K562 (cell line): ENCODE data around the gene FHIT. TPM values are rescaled to one million over a fixed set of nuclear protein-coding genes. Genes with fewer than 3 reads are reported as not detected.

Experiments used
- ATAC-seq: fragments of 200-7000 bp; cut with Tn5 transposase; 3 replicates; pipeline ENCODE4 v1.9.1; 2020; ENCODE audit warnings: moderate library complexity
- BruUV-seq: library from RNA; stranded (reverse); fragments of 400-500 nt; replicated peaks from 2 replicates; lab custom pipeline; 2021; lab: Mats Ljungman, UMichigan
- CTCF ChIA-PET: fragments of 300-600 bp; formaldehyde crosslinking; extraction: SDS; loops from one replicate; lab custom pipeline; 2021; ENCODE audit warnings: low intra/inter-chr PET ratio; lab: Yijun Ruan, JAX
- POLR2A ChIA-PET: fragments of 300-600, 350-650 bp; sonication (Branson Sonifier 250); formaldehyde crosslinking; extraction: SDS; loops from one replicate; lab custom pipeline; 2021; ENCODE audit warnings: antibody characterized with exemption, inconsistent platforms; lab: Yijun Ruan, JAX
- DNase-seq, 4 experiments: peaks; one replicate each; pipeline versions ENCODE4 v3.0.0 to v3.0.0-alpha.2; 2011 to 2018; ENCODE audit warnings: low spot score in 3 of 4, mixed read lengths in 3 of 4; ENCODE audit errors: extremely low read depth in 1 of 4
- FAIRE-seq: peaks from 2 replicates; lab custom pipeline; 2011; peaks lifted over from hg19 to GRCh38; lab: Jason Lieb, UNC
- H2AFZ ChIP-seq: 2 replicates; pipeline ENCODE4 v1.6.0; 2011; ENCODE audit warnings: low read depth, low read length, control low read depth, inconsistent platforms
- H3K27ac ChIP-seq: fragments of 200-600 bp; 3 replicates; pipeline ENCODE4 v1.8.0; 2011; ENCODE audit warnings: low read depth, mild to moderate bottlenecking, control low read depth, inconsistent platforms, low read length, moderate library complexity, mixed read lengths; ENCODE audit errors: extremely low read depth
- H3K27me3 ChIP-seq, 2 experiments: fragments of 300-600 bp in 1 of 2; 2 replicates in 1 of 2; 3 replicates in 1 of 2; pipeline versions ENCODE4 v1.6.0 to v1.8.0; 2011; ENCODE audit warnings: inconsistent platforms in 2 of 2, low read length in 2 of 2, mild to moderate bottlenecking in 1 of 2, mixed read lengths in 1 of 2, moderate library complexity in 1 of 2; ENCODE audit not compliant: control insufficient read depth in 2 of 2, insufficient read depth in 2 of 2
- H3K36me3 ChIP-seq: fragments of 300-600 bp; 3 replicates; pipeline ENCODE4 v1.8.0; 2011; ENCODE audit warnings: mild to moderate bottlenecking, low read length, inconsistent platforms; ENCODE audit not compliant: control insufficient read depth, insufficient read depth
- H3K4me1 ChIP-seq, 2 experiments: fragments of 200-600 bp in 1 of 2; replicated peaks in 1 of 2; 2 replicates in 1 of 2; 3 replicates in 1 of 2; pipeline versions ENCODE4 v1.5.1 to v1.8.0; 2011; ENCODE audit warnings: inconsistent platforms in 2 of 2, low read length in 2 of 2, mild to moderate bottlenecking in 1 of 2, mixed read lengths in 1 of 2, moderate library complexity in 1 of 2; ENCODE audit not compliant: control insufficient read depth in 2 of 2, insufficient read depth in 2 of 2
- H3K4me2 ChIP-seq: 2 replicates; pipeline ENCODE4 v1.6.1; 2011; ENCODE audit warnings: low read length, control low read depth, inconsistent platforms, mixed read lengths; ENCODE audit not compliant: insufficient read depth
- H3K4me3 ChIP-seq: fragments of 200-600 bp; sonication (generic), shearing (Covaris generic); 2 replicates; pipeline ENCODE4 v1.5.1; 2016; ENCODE audit warnings: control low read depth, inconsistent platforms
- H3K79me2 ChIP-seq: fragments of 200-600 bp; 3 replicates; pipeline ENCODE4 v1.8.0; 2011; ENCODE audit warnings: low read length, inconsistent platforms; ENCODE audit not compliant: control insufficient read depth, insufficient read depth
- H3K9ac ChIP-seq, 2 experiments: 2 replicates each; pipeline versions ENCODE4 v1.6.0 to v1.6.1; 2011; ENCODE audit warnings: low read depth in 2 of 2, low read length in 2 of 2, control low read depth in 1 of 2, inconsistent platforms in 1 of 2, mild to moderate bottlenecking in 1 of 2, mixed read lengths in 1 of 2; ENCODE audit not compliant: insufficient read depth in 1 of 2
- H3K9me1 ChIP-seq: one replicate; pipeline ENCODE4 v1.6.0; 2011; ENCODE audit warnings: inconsistent platforms, mild to moderate bottlenecking, low read length, moderate library complexity; ENCODE audit not compliant: control insufficient read depth, insufficient read depth
- H3K9me3 ChIP-seq: replicated peaks from 2 replicates; pipeline ENCODE4 v1.5.1; 2011; ENCODE audit warnings: low read depth, low read length, inconsistent platforms; ENCODE audit not compliant: control insufficient read depth, insufficient read depth
- H4K20me1 ChIP-seq: replicated peaks from 2 replicates; pipeline ENCODE4 v1.6.1; 2011; ENCODE audit warnings: low read length, inconsistent platforms, mixed read lengths; ENCODE audit not compliant: control insufficient read depth, insufficient read depth
- ARNT ChIP-seq, 2 experiments: fragments of 450-650 bp; IDR thresholded peaks; 2 replicates each; pipeline ENCODE4 v1.6.1; 2016; ENCODE audit warnings: mild to moderate bottlenecking in 1 of 2
- ATF1 ChIP-seq, 2 experiments: fragments of 450-650 bp in 1 of 2; IDR thresholded peaks; 2 replicates each; pipeline ENCODE4 v1.6.1; 2016; ENCODE audit warnings: missing compliant biosample characterization in 1 of 2, missing genetic modification characterization in 1 of 2
- ATF3 ChIP-seq, 2 experiments: fragments of 450-650 bp in 1 of 2; sonication (generic) in 1 of 2; formaldehyde crosslinking in 1 of 2; IDR thresholded peaks in 1 of 2; conservative IDR thresholded peaks in 1 of 2; 2 replicates each; pipeline versions ENCODE4 v1.6.1 to v1.8.1; 2016 to 2023; ENCODE audit warnings: mild to moderate bottlenecking in 2 of 2, moderate library complexity in 2 of 2, inconsistent platforms in 1 of 2, missing genetic modification reagents in 1 of 2
- ATF4 ChIP-seq: fragments of 450-650 bp; formaldehyde crosslinking; IDR thresholded peaks from 2 replicates; pipeline ENCODE4 v1.4.0; 2022; ENCODE audit warnings: mild to moderate bottlenecking, moderate library complexity
- ATF7 ChIP-seq: fragments of 450-650 bp; IDR thresholded peaks from 2 replicates; pipeline ENCODE4 v1.7.1; 2014; ENCODE audit warnings: mild to moderate bottlenecking, moderate library complexity
- BDP1 ChIP-seq: IDR thresholded peaks from 3 replicates; pipeline ENCODE4 v1.6.1; 2011; ENCODE audit not compliant: insufficient read length, insufficient read depth
- DPF2 ChIP-seq: fragments of 450-650 bp; IDR thresholded peaks from 2 replicates; pipeline ENCODE4 v1.6.1; 2016
- EP300 ChIP-seq: IDR thresholded peaks from 2 replicates; pipeline ENCODE4 v1.6.1; 2012; ENCODE audit warnings: low read length, improper control_type of control experiment
- EWSR1 ChIP-seq: fragments of 450-650 bp; IDR thresholded peaks from 2 replicates; pipeline ENCODE4 v1.6.1; 2018; ENCODE audit warnings: borderline replicate concordance, mild to moderate bottlenecking, low read depth, moderate library complexity; ENCODE audit not compliant: partially characterized antibody
- IRF9 ChIP-seq: fragments of 450-650 bp; IDR thresholded peaks from 2 replicates; pipeline ENCODE4 v1.6.1; 2016; ENCODE audit warnings: missing biosample characterization, missing genetic modification characterization
- JUN ChIP-seq, 2 experiments: sonication (generic) in 1 of 2; formaldehyde crosslinking in 1 of 2; IDR thresholded peaks; 2 replicates each; pipeline versions ENCODE4 v1.6.1 to v1.8.0; 2012 to 2022; ENCODE audit warnings: borderline replicate concordance in 2 of 2, mild to moderate bottlenecking in 2 of 2, improper control_type of control experiment in 1 of 2, low read depth in 1 of 2, low read length in 1 of 2, missing genetic modification reagents in 1 of 2
- MEF2A ChIP-seq: IDR thresholded peaks from 2 replicates; pipeline ENCODE4 v1.6.1; 2011; ENCODE audit warnings: low read depth, mild to moderate bottlenecking, low read length, moderate library complexity; ENCODE audit not compliant: control insufficient read depth
- PHF20 ChIP-seq: fragments of 450-650 bp; IDR thresholded peaks from 2 replicates; pipeline ENCODE4 v1.6.1; 2018; ENCODE audit not compliant: partially characterized antibody
- PKNOX1 ChIP-seq: fragments of 450-650 bp; IDR thresholded peaks from 2 replicates; pipeline ENCODE4 v1.6.1; 2016
- TEAD4 ChIP-seq, 2 experiments: sonication (generic) in 1 of 2; formaldehyde crosslinking in 1 of 2; IDR thresholded peaks; 2 replicates each; pipeline versions ENCODE4 v1.6.1 to v1.8.0; 2012 to 2022; ENCODE audit warnings: borderline replicate concordance in 1 of 2, inconsistent platforms in 1 of 2, low read length in 1 of 2, mild to moderate bottlenecking in 1 of 2, missing genetic modification reagents in 1 of 2
- ZNF134 ChIP-seq: fragments of 250-450 bp; sonication (Bioruptor Pico); conservative IDR thresholded peaks from 2 replicates; pipeline ENCODE4 v1.4.0; 2020
- ZNF384 ChIP-seq: IDR thresholded peaks from 2 replicates; pipeline ENCODE4 v1.6.1; 2012; ENCODE audit warnings: low read depth, low read length, improper control_type of control experiment
- WGBS: fragments of 100-300 bp; shearing (Covaris generic); methylation state at CpG from one replicate; pipeline ENCODE4 v1.1.6; 2016; ENCODE audit warnings: low coverage, mixed read lengths; ENCODE audit not compliant: insufficient coverage; ENCODE audit errors: missing lambda C conversion rate; 5-methylcytosine and 5-hydroxymethylcytosine counted together
- in situ Hi-C: fragments of 300-500 bp; cut with MboI; formaldehyde crosslinking; loops from 4 replicates; pipeline ENCODE4 v1.15.0; 2018; ENCODE audit warnings: inconsistent platforms, mixed read lengths
- intact Hi-C: fragments of 100-400 bp; cut with micrococcal nuclease; formaldehyde crosslinking; loops from 2 replicates; pipeline ENCODE4 v1.14.2; 2022
- polyA plus RNA-seq, 8 experiments: library from polyadenylated mRNA; depleted of rRNA in 4 of 8; stranded (reverse) in 5 of 8; unstranded in 3 of 8; fragments of >200 nt; fragmentation: Nextera tagmentation in 2 of 8; fragmentation: Illumina TruSeq in 1 of 8; extraction: Ambion mirVana in 2 of 8; extraction: Trizol in 1 of 8; gene quantifications; 2 replicates each; pipeline versions ENCODE4 v1.2.1 to v1.2.3, GENCODE V29; 2011 to 2014; ENCODE audit warnings: inconsistent platforms in 1 of 8, missing spikeins in 1 of 8
- total RNA-seq, 7 experiments: library from RNA; depleted of rRNA in 6 of 7; stranded (reverse); fragments of >200 nt in 6 of 7; fragmentation: Illumina TruSeq in 2 of 7; extraction: Trizol in 2 of 7; gene quantifications; 2 replicates each; pipeline versions ENCODE4 v1.2.1 to v1.2.3, GENCODE V29; 2011 to 2021; ENCODE audit warnings: low replicate concordance in 1 of 7

The FHIT gene
- total and polyA plus RNA-seq, 9 of the 15 experiments (the other 6 are each of a cell fraction or from before 2014, with no cell fraction given) = 1.7 to 9.1 (median 4.3) TPM

- DNase-seq (peak in 2 of 4 experiments; percentile 4 to 60), ATAC-seq (peak; percentile 66), FAIRE-seq (peak; percentile 74)
- whole genome bisulfite sequencing = 0% methylated on average over 2 of the region's 2 CpGs
- Histone ChIP-seq H2AFZ (peak overlapping the region; percentile 25), H3K79me2 (peaks cover 3% of the 10 kb centered on the region; the same call in 2 of the 3 replicates), H3K4me2 (no peak overlapping the region; the same call in 1 of the 2 replicates), H3K27ac (peak overlapping the region; percentile 73; the same call in 1 of the 3 replicates), H3K9me1 (no peaks in the 10 kb centered on the region), H3K9ac (no peak overlapping the region), H3K4me1 (peaks cover 0 to 19% of the 10 kb centered on the region in 2 experiments; a peak in 3 of 5 replicates), H3K4me3 (no peak overlapping the region), H3K36me3 (no peaks in the 10 kb centered on the region; the same call in 2 of the 3 replicates), H3K27me3 (no peaks in the 10 kb centered on the region), H3K9me3 (no peaks in the 10 kb centered on the region), H4K20me1 (no peaks in the 10 kb centered on the region)
- ChIA-PET CTCF (no interaction called here), POLR2A (interaction anchor here (1.5 kb wide), 1 partner anchor 13 kb away, joined by 4 read pairs; no protein-coding TSS in a partner anchor)
- intact Hi-C loops (loop anchor here (5.0 kb wide), 1 partner anchor 242 kb away; no protein-coding TSS in a partner anchor), in situ Hi-C loops (no loop called here)
- no TSS peak for BruUV-seq
- TF ChIP-seq BDP1 (no peak), MEF2A (peak; percentile 55; the same call in 1 of the 2 replicates), PHF20 (no peak), IRF9 (no peak), ATF1 (CRISPR knock-in tag; IDR thresholded peaks at IDR 0.05) (no peak), ATF1 (tag; IDR thresholded peaks at IDR 0.05) (peak; percentile 81), EWSR1 (no peak), ZNF134 (CRISPR knock-in tag) (no peak), ZNF384 (0 out of 2 replicates have a peak, but pooled peaks have one; percentile 43), ATF4 (CRISPR knock-in tag) (no peak), PKNOX1 (peak; percentile 83), ARNT (IDR thresholded peaks at IDR 0.05) (peak in 1 of 2 experiments; percentile 17; a peak in 1 of 4 replicates), ATF3 (IDR thresholded peaks at IDR 0.05) (peak; percentile 56; the same call in 1 of the 2 replicates), ATF3 (CRISPR knock-in tag; conservative IDR thresholded peaks at IDR 0.05) (no peak), JUN (IDR thresholded peaks at IDR 0.05; ENCODE audit: borderline replicate concordance, low read depth, low read length) (0 out of 2 replicates have a peak, but pooled peaks have one; percentile 10), JUN (CRISPR knock-in tag; IDR thresholded peaks at IDR 0.05; ENCODE audit: borderline replicate concordance) (no peak), ATF7 (peak; percentile 66; the same call in 1 of the 2 replicates), EP300 (peak; percentile 55; the same call in 1 of the 2 replicates), DPF2 (peak; percentile 36), TEAD4 (IDR thresholded peaks at IDR 0.05; ENCODE audit: low read length) (peak; percentile 23; the same call in 1 of the 2 replicates), TEAD4 (CRISPR knock-in tag; IDR thresholded peaks at IDR 0.05; ENCODE audit: borderline replicate concordance) (no peak)
Observed at GRCh38 chr3:60190073-60190472, 1061.2 kb downstream of the FHIT start.
